ENCODE results near the gene PLA2G2D. TPM values are rescaled to one million over a fixed set of nuclear protein-coding genes. Genes with fewer than 3 reads are reported as not detected.
"Not testable (repeated sequence)": the region's sequence is repeated elsewhere in the genome, so short reads cannot be mapped to it uniquely, and the experiment has no call there.

PLA2G2D gene
- total and polyA plus RNA-seq, 2 experiments from 2014 or later, result not detected

- Histone ChIP-seq H3F3A (replicated peaks; ENCODE audit: low read depth) (no peaks in the 10 kb centered on the region), H3K4me3 (no peak overlapping the region), H2AFZ (no peak overlapping the region), H3K27me3 (ENCODE audit: insufficient read depth) (no peaks in the 10 kb centered on the region), H4K20me1 (replicated peaks; ENCODE audit: insufficient read depth) (no peaks in the 10 kb centered on the region), H3K9me2 (ENCODE audit: insufficient read depth) (no peaks in the 10 kb centered on the region), H3K79me2 (replicated peaks; ENCODE audit: insufficient read depth) (no peaks in the 10 kb centered on the region), H3K4me2 (no peak overlapping the region), H3K4me1 (ENCODE audit: insufficient read depth) (no peaks in the 10 kb centered on the region), H3K27ac (ENCODE audit: low read depth) (no peak overlapping the region), H3K36me3 (ENCODE audit: insufficient read depth) (peaks cover 3% of the 10 kb centered on the region; the same call in 1 of the 2 replicates)
- Mint-ChIP-seq H3K4me1 (no peaks in the 10 kb centered on the region), H3K9me3 (peaks cover 18% of the 10 kb centered on the region), H3K27ac (no peak overlapping the region), H3K36me3 (ENCODE audit: low read depth) (peaks cover 4% of the 10 kb centered on the region; the same call in 1 of the 3 replicates), H3K27me3 (ENCODE audit: insufficient read depth, low read depth, poor library complexity) (no peaks in the 10 kb centered on the region), H3K4me3 (no peak overlapping the region)
- ATAC-seq (no peak), DNase-seq (ENCODE audit: low spot score) (no peak)
- no peak for TF ChIP-seq EZH2phosphoT487 (IDR thresholded peaks at IDR 0.05; ENCODE audit: unreplicated experiment)
- no peak for TF ChIP-seq JUNB (IDR thresholded peaks at IDR 0.05; ENCODE audit: unreplicated experiment)
- no peak for TF ChIP-seq CTCF (conservative IDR thresholded peaks at IDR 0.05; ENCODE audit: low read depth in 2 of 2)
- TF ChIP-seq ZNF331 (CRISPR knock-in tag; IDR thresholded peaks at IDR 0.05; ENCODE audit: low read depth), result no peak
- no peak for TF ChIP-seq CREB1 (CRISPR knock-in tag; IDR thresholded peaks at IDR 0.05; ENCODE audit: low read depth)
- no peak for TF ChIP-seq STAT1 (IDR thresholded peaks at IDR 0.05; ENCODE audit: unreplicated experiment)
- TF ChIP-seq, protein P1, sequence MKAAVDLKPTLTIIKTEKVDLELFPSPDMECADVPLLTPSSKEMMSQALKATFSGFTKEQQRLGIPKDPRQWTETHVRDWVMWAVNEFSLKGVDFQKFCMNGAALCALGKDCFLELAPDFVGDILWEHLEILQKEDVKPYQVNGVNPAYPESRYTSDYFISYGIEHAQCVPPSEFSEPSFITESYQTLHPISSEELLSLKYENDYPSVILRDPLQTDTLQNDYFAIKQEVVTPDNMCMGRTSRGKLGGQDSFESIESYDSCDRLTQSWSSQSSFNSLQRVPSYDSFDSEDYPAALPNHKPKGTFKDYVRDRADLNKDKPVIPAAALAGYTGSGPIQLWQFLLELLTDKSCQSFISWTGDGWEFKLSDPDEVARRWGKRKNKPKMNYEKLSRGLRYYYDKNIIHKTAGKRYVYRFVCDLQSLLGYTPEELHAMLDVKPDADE (IDR thresholded peaks at IDR 0.05), result no peak
- no peak for TF ChIP-seq NANOG (IDR thresholded peaks at IDR 0.05; ENCODE audit: borderline replicate concordance)
Observed at GRCh38 chr1:20134995-20135394, 15.7 kb upstream of the PLA2G2D start.

- DNase-seq (ENCODE audit: low spot score); H3K4me3 ChIP-seq; H3K4me1 Mint-ChIP-seq; H3K27me3 Mint-ChIP-seq (ENCODE audit: insufficient read depth, low read depth, poor library complexity); ATAC-seq; H3K27me3 ChIP-seq (ENCODE audit: insufficient read depth); H3K79me2 ChIP-seq (replicated peaks; ENCODE audit: insufficient read depth); H3K9me2 ChIP-seq (ENCODE audit: insufficient read depth); H3K27ac ChIP-seq (ENCODE audit: low read depth); H3K27ac Mint-ChIP-seq; H3K4me3 Mint-ChIP-seq; H4K20me1 ChIP-seq (replicated peaks; ENCODE audit: insufficient read depth); H3K4me1 ChIP-seq (ENCODE audit: insufficient read depth); H2AFZ ChIP-seq; H3K36me3 Mint-ChIP-seq (ENCODE audit: low read depth); H3K4me2 ChIP-seq; H3K36me3 ChIP-seq (ENCODE audit: insufficient read depth); H3F3A ChIP-seq (replicated peaks; ENCODE audit: low read depth): not testable (repeated sequence)
- H3K9me3 Mint-ChIP-seq, result peaks cover 27% of the 10 kb centered on the region
Observed at GRCh38 chr1:20130518-20130917, 11.2 kb upstream of the PLA2G2D start.

Data from GM23338 (cell line).